Neuronal stem cell (in vitro differentiated cells): ENCODE data around the gene SUV39H2.

Source experiments
- DNase-seq: peaks from one replicate; pipeline ENCODE4 v3.0.0-alpha.2; 2013; ENCODE audit warnings: low spot score
- H2AFZ ChIP-seq: one replicate; pipeline ENCODE4 v1.6.1; 2013; ENCODE audit warnings: mild to moderate bottlenecking, low read length, inconsistent platforms
- H2AK5ac ChIP-seq: 2 replicates; pipeline ENCODE4 v1.6.1; 2013; ENCODE audit warnings: low read depth, mild to moderate bottlenecking, inconsistent platforms, low read length, moderate library complexity, mixed read lengths
- H2BK120ac ChIP-seq: 2 replicates; pipeline ENCODE4 v1.6.1; 2013; ENCODE audit warnings: low read depth, mild to moderate bottlenecking, inconsistent platforms, low read length, moderate library complexity, mixed read lengths
- H2BK12ac ChIP-seq: one replicate; pipeline ENCODE4 v1.6.1; 2013; ENCODE audit warnings: low read length, inconsistent platforms
- H2BK15ac ChIP-seq: 2 replicates; pipeline ENCODE4 v1.6.1; 2013; ENCODE audit warnings: mild to moderate bottlenecking, low read length, inconsistent platforms, mixed read lengths
- H2BK5ac ChIP-seq: one replicate; pipeline ENCODE4 v1.6.1; 2013; ENCODE audit warnings: inconsistent platforms, mild to moderate bottlenecking, low read length, moderate library complexity
- H3K14ac ChIP-seq: one replicate; pipeline ENCODE4 v1.6.1; 2013; ENCODE audit warnings: low read length, inconsistent platforms
- H3K18ac ChIP-seq: 2 replicates; pipeline ENCODE4 v1.6.1; 2013; ENCODE audit warnings: low read length, inconsistent platforms
- H3K23ac ChIP-seq: 2 replicates; pipeline ENCODE4 v1.6.1; 2013; ENCODE audit warnings: low read depth, mild to moderate bottlenecking, mixed read lengths, low read length, inconsistent platforms; ENCODE audit not compliant: poor library complexity
- H3K27ac ChIP-seq: replicated peaks from 3 replicates; pipeline ENCODE4 v1.5.1; 2013; ENCODE audit warnings: low read length, inconsistent platforms
- H3K27me3 ChIP-seq, 3 experiments: 2 replicates each; pipeline ENCODE4 v1.6.1; 2013; ENCODE audit warnings: low read length in 3 of 3, mild to moderate bottlenecking in 2 of 3, inconsistent platforms in 1 of 3, low read depth in 1 of 3, mixed read lengths in 1 of 3, moderate library complexity in 1 of 3; ENCODE audit not compliant: control insufficient read depth in 3 of 3, insufficient read depth in 3 of 3
- H3K36me3 ChIP-seq, 2 donors: replicated peaks in 1 of 2; 2 replicates each; pipeline ENCODE4 v1.6.1; 2013; ENCODE audit warnings: low read length in 2 of 2; ENCODE audit not compliant: control insufficient read depth in 2 of 2, insufficient read depth in 2 of 2
- H3K4ac ChIP-seq: 2 replicates; pipeline ENCODE4 v1.6.1; 2013; ENCODE audit warnings: inconsistent platforms, mild to moderate bottlenecking, low read length, moderate library complexity
- H3K4me1 ChIP-seq, 2 donors: 1 replicate in 1 of 2; 2 replicates in 1 of 2; pipeline ENCODE4 v1.6.1; 2013; ENCODE audit warnings: low read length in 2 of 2, low read depth in 1 of 2; ENCODE audit not compliant: control insufficient read depth in 2 of 2, insufficient read depth in 1 of 2
- H3K4me2 ChIP-seq: one replicate; pipeline ENCODE4 v1.6.1; 2013; ENCODE audit warnings: mild to moderate bottlenecking, low read length, inconsistent platforms; ENCODE audit not compliant: insufficient read depth, poor library complexity, severe bottlenecking
- H3K4me3 ChIP-seq, 2 donors: 2 replicates each; pipeline ENCODE4 v1.5.1; 2013; ENCODE audit warnings: low read length in 2 of 2, mild to moderate bottlenecking in 2 of 2, inconsistent platforms in 1 of 2, moderate library complexity in 1 of 2
- H3K79me1 ChIP-seq: one replicate; pipeline ENCODE4 v1.6.1; 2013; ENCODE audit warnings: low read depth, mild to moderate bottlenecking, inconsistent platforms, low read length, moderate library complexity
- H3K9ac ChIP-seq: one replicate; pipeline ENCODE4 v1.6.1; 2013; ENCODE audit warnings: mild to moderate bottlenecking, low read depth, low read length, inconsistent platforms; ENCODE audit not compliant: poor library complexity
- H3K9me3 ChIP-seq, 2 donors: replicated peaks in 1 of 2; 2 replicates each; pipeline versions ENCODE3 to v1.6.1; 2013; ENCODE audit warnings: low read length in 2 of 2, mild to moderate bottlenecking in 2 of 2, inconsistent platforms in 1 of 2, low read depth in 1 of 2, mixed read lengths in 1 of 2, moderate library complexity in 1 of 2; ENCODE audit not compliant: control insufficient read depth in 2 of 2, insufficient read depth in 1 of 2
- H4K8ac ChIP-seq: one replicate; pipeline ENCODE4 v1.6.1; 2013; ENCODE audit warnings: low read depth, mild to moderate bottlenecking, inconsistent platforms, low read length, moderate library complexity
- H4K91ac ChIP-seq: one replicate; pipeline ENCODE4 v1.6.1; 2013; ENCODE audit warnings: low read length, low read depth, mild to moderate bottlenecking, inconsistent platforms; ENCODE audit not compliant: poor library complexity
- WGBS, 2 donors: extraction: QIAGEN DNeasy Blood & Tissue Kit; methylation state at CpG; one replicate each; pipeline ENCODE4 v1.1.7; 2013; ENCODE audit warnings: missing lambda C conversion rate in 2 of 2, mixed read lengths in 1 of 2; ENCODE audit not compliant: insufficient read length in 2 of 2, insufficient replicate concordance in 1 of 2; ENCODE audit errors: extremely low coverage in 2 of 2; 5-methylcytosine and 5-hydroxymethylcytosine counted together

Gene SUV39H2

GRCh38 chr10:14852236-14852635, 26.4 kb upstream of the SUV39H2 start:
- H3K9ac ChIP-seq = no peak overlapping the region
- H3K4ac ChIP-seq = no peak overlapping the region
- no peak overlapping the region for H2BK5ac ChIP-seq
- DNase-seq = no peak
- no peaks in the 10 kb centered on the region for H3K4me1 ChIP-seq
- H2BK120ac ChIP-seq = no peak overlapping the region
- no peak overlapping the region for H2BK15ac ChIP-seq
- no peaks in the 10 kb centered on the region for H3K79me1 ChIP-seq
- no peak overlapping the region for H2BK12ac ChIP-seq
- no peak overlapping the region for H3K27ac ChIP-seq
- no peak overlapping the region for H3K18ac ChIP-seq
- no CpG with 5 or more reads among the region's 3 CpGs for WGBS, 2 donors
- H3K23ac ChIP-seq = no peak overlapping the region
- H3K9me3 ChIP-seq = no peaks in the 10 kb centered on the region
- no peak overlapping the region for H2AK5ac ChIP-seq
- H3K4me2 ChIP-seq = no peak overlapping the region
- H3K36me3 ChIP-seq = peaks cover 5 to 91% of the 10 kb centered on the region in 2 donors
- H2AFZ ChIP-seq = no peak overlapping the region
- H4K91ac ChIP-seq = no peak overlapping the region
- H3K27me3 ChIP-seq = no peaks in the 10 kb centered on the region
- no peak overlapping the region for H3K14ac ChIP-seq
- no peak overlapping the region for H3K4me3 ChIP-seq
- no peak overlapping the region for H4K8ac ChIP-seq

GRCh38 chr10:14855453-14855852, 23.2 kb upstream of the SUV39H2 start:
- Histone ChIP-seq H3K27ac (no peak overlapping the region), H3K4me2 (no peak overlapping the region), H3K79me1 (no peaks in the 10 kb centered on the region), H2BK12ac (no peak overlapping the region), H3K14ac (no peak overlapping the region), H4K91ac (no peak overlapping the region), H2BK15ac (no peak overlapping the region), H3K9me3 (no peaks in the 10 kb centered on the region), H3K4me1 (no peaks in the 10 kb centered on the region), H3K18ac (no peak overlapping the region), H2BK5ac (no peak overlapping the region), H3K4me3 (no peak overlapping the region), H2AK5ac (no peak overlapping the region), H2BK120ac (no peak overlapping the region), H2AFZ (no peak overlapping the region), H3K23ac (no peak overlapping the region), H3K36me3 (peaks cover 5 to 96% of the 10 kb centered on the region in 2 donors), H4K8ac (no peak overlapping the region), H3K4ac (no peak overlapping the region), H3K9ac (no peak overlapping the region), H3K27me3 (no peaks in the 10 kb centered on the region)
- DNase-seq = no peak
- WGBS, 2 donors = no CpG with 5 or more reads among the region's 1 CpG

GRCh38 chr10:14858338-14858960, 20.2 kb upstream of the SUV39H2 start:
- no peak overlapping the region for H3K4me3 ChIP-seq
- no peaks in the 10 kb centered on the region for H3K4me1 ChIP-seq
- no peak for DNase-seq
- no peak overlapping the region for H3K4me2 ChIP-seq
- WGBS, 2 donors = no CpG with 5 or more reads among the region's 6 CpGs
- H3K4ac ChIP-seq = no peak overlapping the region
- no peak overlapping the region for H2BK5ac ChIP-seq
- H3K18ac ChIP-seq = no peak overlapping the region
- H3K23ac ChIP-seq = no peak overlapping the region
- H3K27me3 ChIP-seq = no peaks in the 10 kb centered on the region
- H3K9ac ChIP-seq = no peak overlapping the region
- no peak overlapping the region for H2AK5ac ChIP-seq
- H2BK15ac ChIP-seq = no peak overlapping the region
- H3K79me1 ChIP-seq = no peaks in the 10 kb centered on the region
- H3K14ac ChIP-seq = no peak overlapping the region
- no peak overlapping the region for H2BK12ac ChIP-seq
- no peak overlapping the region for H3K27ac ChIP-seq
- no peak overlapping the region for H2BK120ac ChIP-seq
- no peaks in the 10 kb centered on the region for H3K9me3 ChIP-seq
- H4K8ac ChIP-seq = no peak overlapping the region
- no peak overlapping the region for H2AFZ ChIP-seq
- H3K36me3 ChIP-seq = peaks cover 3 to 77% of the 10 kb centered on the region in 2 donors
- no peak overlapping the region for H4K91ac ChIP-seq

GRCh38 chr10:14859043-14859442, 19.6 kb upstream of the SUV39H2 start:
- H3K23ac ChIP-seq = no peak overlapping the region
- no peak overlapping the region for H2BK12ac ChIP-seq
- H3K4ac ChIP-seq = no peak overlapping the region
- H4K8ac ChIP-seq = no peak overlapping the region
- H3K27me3 ChIP-seq = no peaks in the 10 kb centered on the region
- H2BK120ac ChIP-seq = no peak overlapping the region
- DNase-seq = no peak
- no peaks in the 10 kb centered on the region for H3K9me3 ChIP-seq
- H3K27ac ChIP-seq = no peak overlapping the region
- H3K4me1 ChIP-seq = no peaks in the 10 kb centered on the region
- no peak overlapping the region for H2AK5ac ChIP-seq
- no peak overlapping the region for H2AFZ ChIP-seq
- H3K4me2 ChIP-seq = no peak overlapping the region
- no peak overlapping the region for H3K9ac ChIP-seq
- H4K91ac ChIP-seq = no peak overlapping the region
- H3K18ac ChIP-seq = no peak overlapping the region
- no peak overlapping the region for H2BK15ac ChIP-seq
- no CpG with 5 or more reads among the region's 5 CpGs for whole genome bisulfite sequencing, 2 donors
- peaks cover 5 to 79% of the 10 kb centered on the region in 2 donors for H3K36me3 ChIP-seq
- no peak overlapping the region for H2BK5ac ChIP-seq
- no peaks in the 10 kb centered on the region for H3K79me1 ChIP-seq
- no peak overlapping the region for H3K14ac ChIP-seq
- H3K4me3 ChIP-seq = no peak overlapping the region
